ENCODE results near the gene RCAN1.

DNA sequence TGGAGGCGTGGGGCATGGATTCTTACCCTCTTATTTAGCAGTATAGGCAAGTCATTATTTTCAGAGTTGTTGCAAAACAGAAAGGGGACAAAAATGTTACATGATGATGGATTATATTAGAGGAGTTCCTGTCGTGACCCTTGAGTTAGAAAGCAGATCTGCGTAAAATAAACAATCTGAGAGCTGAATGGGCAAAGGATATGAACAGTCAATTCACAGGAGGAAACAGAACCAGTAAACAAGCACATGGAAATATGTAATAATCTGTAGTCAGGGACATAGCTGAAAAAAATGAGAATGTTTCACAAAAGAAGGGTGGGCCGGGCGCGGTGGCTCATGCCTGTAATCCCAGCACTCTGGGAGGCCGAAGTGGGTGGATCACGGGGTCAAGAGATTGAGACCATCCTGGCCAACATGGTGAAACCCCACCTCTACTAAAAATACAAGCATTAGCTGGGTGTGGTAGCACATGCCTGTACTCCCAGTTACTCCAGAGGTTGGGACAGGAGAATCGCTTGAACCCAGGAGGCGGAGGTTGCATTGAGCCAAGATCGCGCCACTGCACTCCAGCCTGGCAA, 20.9 kb downstream of the RCAN1 start:
- no peak for TF ChIP-seq POLR2A (IDR thresholded peaks at IDR 0.05; ENCODE audit: control extremely low read depth in 1 of 2, low read depth in 2 of 2, low read length in 2 of 2)
- TF ChIP-seq KDM1A (IDR thresholded peaks at IDR 0.05; ENCODE audit: borderline replicate concordance, low read length), result no peak
- no peak for TF ChIP-seq MAFK (IDR thresholded peaks at IDR 0.05; ENCODE audit: low read depth, low read length)
- TF ChIP-seq SIN3A (conservative IDR thresholded peaks at IDR 0.05 in 1 of 2, IDR thresholded peaks at IDR 0.05 in 1 of 2; ENCODE audit: low read depth in 1 of 2, low read length in 2 of 2), result no peak
- TF ChIP-seq, protein P1, sequence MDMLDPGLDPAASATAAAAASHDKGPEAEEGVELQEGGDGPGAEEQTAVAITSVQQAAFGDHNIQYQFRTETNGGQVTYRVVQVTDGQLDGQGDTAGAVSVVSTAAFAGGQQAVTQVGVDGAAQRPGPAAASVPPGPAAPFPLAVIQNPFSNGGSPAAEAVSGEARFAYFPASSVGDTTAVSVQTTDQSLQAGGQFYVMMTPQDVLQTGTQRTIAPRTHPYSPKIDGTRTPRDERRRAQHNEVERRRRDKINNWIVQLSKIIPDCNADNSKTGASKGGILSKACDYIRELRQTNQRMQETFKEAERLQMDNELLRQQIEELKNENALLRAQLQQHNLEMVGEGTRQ (IDR thresholded peaks at IDR 0.05; ENCODE audit: low read length), result no peak
- no peak for TF ChIP-seq POLR2AphosphoS5 (IDR thresholded peaks at IDR 0.05; ENCODE audit: low read depth, low read length)
- no peak for TF ChIP-seq CTCF (IDR thresholded peaks at IDR 0.05; ENCODE audit: control extremely low read depth in 1 of 3, insufficient read depth in 1 of 3, low read depth in 1 of 3, low read length in 3 of 3)
- TF ChIP-seq TBP (IDR thresholded peaks at IDR 0.05; ENCODE audit: low read depth, low read length), result no peak
- TF ChIP-seq, protein P2, sequence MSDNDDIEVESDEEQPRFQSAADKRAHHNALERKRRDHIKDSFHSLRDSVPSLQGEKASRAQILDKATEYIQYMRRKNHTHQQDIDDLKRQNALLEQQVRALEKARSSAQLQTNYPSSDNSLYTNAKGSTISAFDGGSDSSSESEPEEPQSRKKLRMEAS (IDR thresholded peaks at IDR 0.05), result no peak
